Testis (tissue), 3 donors: ENCODE measurements around the gene PARVB. TPM values are rescaled to one million over a fixed set of nuclear protein-coding genes. Genes with fewer than 3 reads are reported as not detected.

ENCODE experiments used
- DNase-seq: peaks from one replicate; pipeline ENCODE4 v3.0.0-alpha.2; 2019
- H3K27ac ChIP-seq, 2 donors: fragments of 200-600 bp; sonication (generic); one replicate each; pipeline ENCODE4 v1.5.1; 2019
- H3K27me3 ChIP-seq: fragments of 200-600 bp; sonication (generic); one replicate; pipeline ENCODE4 v1.5.1; 2019
- H3K36me3 ChIP-seq: fragments of 200-600 bp; sonication (generic); one replicate; pipeline ENCODE4 v1.5.1; 2017; ENCODE audit warnings: low read depth; ENCODE audit errors: missing control alignments
- H3K4me1 ChIP-seq: fragments of 200-600 bp; sonication (generic); one replicate; pipeline ENCODE4 v1.5.1; 2019
- H3K4me3 ChIP-seq, 2 donors: fragments of 200-600 bp; sonication (generic); one replicate each; pipeline ENCODE4 v1.5.1; 2017 to 2019
- H3K9me3 ChIP-seq: fragments of 200-600 bp; sonication (generic); one replicate; pipeline ENCODE4 v1.5.1; 2017
- CTCF ChIP-seq, 3 experiments: fragments of 450-650 bp in 2 of 3; fragments of 200-600 bp in 1 of 3; sonication (generic) in 1 of 3; IDR thresholded peaks; one replicate each; pipeline ENCODE4 v1.5.1; 2016 to 2019; ENCODE audit warnings: antibody characterized with exemption in 3 of 3, mild to moderate bottlenecking in 2 of 3, moderate library complexity in 1 of 3
- POLR2A ChIP-seq: fragments of 450-650 bp; IDR thresholded peaks from one replicate; pipeline ENCODE4 v1.6.1; 2017; ENCODE audit warnings: antibody characterized with exemption, mild to moderate bottlenecking, moderate library complexity
- WGBS, 2 donors: methylation state at CpG; one replicate each; pipeline ENCODE4 v1.1.5; 2018; 5-methylcytosine and 5-hydroxymethylcytosine counted together
- intact Hi-C: fragments of 100-400 bp; cut with DNase I; formaldehyde crosslinking; loops from one replicate; pipeline ENCODE4 v1.15.1; 2023; ENCODE audit warnings: low total_unique reads
- polyA plus RNA-seq: library from polyadenylated mRNA; stranded (reverse); fragments of 350-450 nt; fragmentation: Illumina TruSeq; extraction: RNeasy Lipid Tissue Mini Kit (QIAGEN cat#74804); gene quantifications from one replicate; pipeline ENCODE4 v1.2.3, GENCODE V29; 2014; ENCODE audit warnings: low read depth, low replicate concordance; ENCODE audit not compliant: insufficient read depth
- total RNA-seq, 2 donors: library from RNA; depleted of rRNA; stranded (reverse); fragments of >200 nt; gene quantifications; one replicate each; pipeline ENCODE4 v1.2.3, GENCODE V29; 2016

PARVB gene
- total and polyA plus RNA-seq, 3 donors from 2014 or later = 11.6 to 27.5 (median 23.7) TPM

- Histone ChIP-seq H3K4me1 (peaks cover 16% of the 10 kb centered on the region), H3K27ac (no peak overlapping the region), H3K27me3 (no peaks in the 10 kb centered on the region), H3K4me3 (no peak overlapping the region), H3K36me3 (no peaks in the 10 kb centered on the region), H3K9me3 (no peaks in the 10 kb centered on the region)
- WGBS, 2 donors = 56 to 83% methylated on average over 16 to 17 of the region's 17 CpGs
- DNase-seq = peak; percentile 37
- no peak for TF ChIP-seq CTCF (IDR thresholded peaks at IDR 0.05)
- no peak for TF ChIP-seq POLR2A
- intact Hi-C loops = no loop called here
These were observed 65.0 kb downstream of the PARVB start for GRCh38 chr22:44088976-44089570.

- H3K27me3 ChIP-seq = no peaks in the 10 kb centered on the region
- H3K9me3 ChIP-seq = no peaks in the 10 kb centered on the region
- TF ChIP-seq POLR2A = no peak
- no peak for TF ChIP-seq CTCF (IDR thresholded peaks at IDR 0.05)
- peaks cover 16% of the 10 kb centered on the region for H3K4me1 ChIP-seq
- DNase-seq = no peak
- 88% methylated on average over 11 to 15 of the region's 15 CpGs for WGBS, 2 donors
- H3K4me3 ChIP-seq = no peak overlapping the region
- intact Hi-C loops = no loop called here
- H3K27ac ChIP-seq = no peak overlapping the region
- H3K36me3 ChIP-seq = no peaks in the 10 kb centered on the region
These were observed 65.8 kb downstream of the PARVB start for GRCh38 chr22:44089717-44090570.

GRCh38 chr22:44090571-44090905 is 66.4 kb downstream of the PARVB start:
- DNase-seq = no peak
- 82 to 87% methylated on average over 9 of the region's 9 CpGs for WGBS, 2 donors
- Histone ChIP-seq H3K36me3 (no peaks in the 10 kb centered on the region), H3K4me3 (no peak overlapping the region), H3K9me3 (no peaks in the 10 kb centered on the region), H3K4me1 (peaks cover 14% of the 10 kb centered on the region), H3K27me3 (no peaks in the 10 kb centered on the region), H3K27ac (no peak overlapping the region)
- intact Hi-C loops = no loop called here
- TF ChIP-seq POLR2A (no peak), CTCF (IDR thresholded peaks at IDR 0.05) (no peak)

- no peak overlapping the region for H3K27ac ChIP-seq
- 89 to 91% methylated on average over 14 of the region's 14 CpGs for WGBS, 2 donors
- TF ChIP-seq POLR2A = no peak
- TF ChIP-seq CTCF (IDR thresholded peaks at IDR 0.05) = no peak
- no peaks in the 10 kb centered on the region for H3K9me3 ChIP-seq
- H3K4me3 ChIP-seq = no peak overlapping the region
- intact Hi-C loops = no loop called here
- no peaks in the 10 kb centered on the region for H3K36me3 ChIP-seq
- no peaks in the 10 kb centered on the region for H3K27me3 ChIP-seq
- peaks cover 8% of the 10 kb centered on the region for H3K4me1 ChIP-seq
- DNase-seq = no peak
These were observed 67.1 kb downstream of the PARVB start for GRCh38 chr22:44091021-44091721.
